GM18526 (cell line): ENCODE data around the gene PDLIM3.

Experiments
- POLR2A ChIP-seq: IDR thresholded peaks from 3 replicates; pipeline ENCODE4 v1.6.1; 2011; ENCODE audit not compliant: insufficient read length; ENCODE audit errors: extremely low read depth

Gene PDLIM3

DNA sequence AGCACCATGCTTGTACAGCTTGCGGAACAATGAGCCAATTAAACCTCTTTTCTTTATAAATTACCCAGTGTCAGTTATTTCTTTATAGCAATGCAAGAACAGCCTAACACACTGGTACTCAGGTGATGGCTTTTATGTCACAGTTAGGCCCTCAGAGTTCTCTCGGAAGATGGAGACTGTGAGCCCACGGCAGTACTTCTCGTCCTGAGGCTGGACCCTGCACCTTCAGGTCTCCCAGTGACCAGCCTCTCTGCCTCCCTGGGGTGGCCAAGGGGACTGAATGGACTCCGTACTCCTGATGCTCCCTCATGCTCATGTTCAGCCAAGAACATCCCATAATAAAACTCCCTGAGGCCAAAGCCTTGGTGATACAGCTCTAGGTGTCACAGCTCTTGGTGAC is 25.0 kb upstream of the PDLIM3 start:
- no peak for TF ChIP-seq POLR2A

DNA sequence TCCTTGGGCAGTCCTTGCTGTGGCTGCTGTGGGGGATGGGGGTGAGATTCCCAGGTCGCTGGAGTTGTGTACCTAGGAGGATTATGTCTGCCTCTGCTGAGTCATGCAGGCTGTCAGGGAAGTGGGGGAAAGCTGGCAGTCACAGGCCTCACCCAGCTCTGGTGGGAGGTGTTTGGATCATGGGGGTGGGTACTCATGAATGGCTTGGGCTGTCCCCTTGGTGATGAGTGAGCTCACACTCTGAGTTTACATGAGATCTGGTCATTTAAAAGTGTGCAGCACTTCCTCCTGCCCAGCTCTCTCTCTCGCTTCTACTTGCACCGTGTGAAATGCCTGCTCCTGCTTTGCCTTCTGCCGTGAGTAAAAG is 24.6 kb upstream of the PDLIM3 start:
- no peak for TF ChIP-seq POLR2A

DNA sequence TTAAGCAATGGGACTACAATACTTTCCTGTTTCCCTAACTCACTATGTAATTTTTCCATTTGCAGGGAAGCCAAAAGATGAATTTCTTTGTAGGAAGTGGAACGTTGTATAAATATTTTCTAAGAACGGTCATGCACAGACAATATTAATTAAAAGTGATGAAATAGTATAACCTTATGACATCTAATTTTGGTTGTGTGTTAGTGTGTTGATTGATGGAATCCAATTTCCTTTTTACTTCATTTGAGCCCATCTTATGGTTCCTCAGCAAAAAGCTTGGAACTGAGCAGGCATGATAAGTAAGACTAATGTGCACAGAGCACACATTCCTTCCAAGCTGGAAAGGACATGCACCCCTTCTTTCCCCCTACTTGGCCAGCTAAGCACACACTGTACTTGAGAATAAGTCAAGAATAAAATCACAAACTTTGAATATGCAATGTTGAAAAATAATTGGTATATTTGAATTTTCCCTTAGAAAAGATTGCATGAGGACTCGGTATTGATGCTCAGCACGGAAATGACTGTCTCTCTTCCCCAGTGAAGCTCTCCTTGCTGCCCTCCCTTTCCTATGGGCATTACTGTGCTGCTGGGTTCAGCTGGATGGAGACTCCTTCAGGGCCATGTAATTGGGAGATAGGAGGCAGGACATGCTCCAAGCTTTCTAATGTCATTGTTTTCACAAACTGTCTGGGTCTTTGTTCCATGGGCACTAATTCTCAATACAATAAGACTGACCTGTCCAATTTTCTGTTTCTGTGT is 19.2 kb upstream of the PDLIM3 start:
- no peak for TF ChIP-seq POLR2A

DNA sequence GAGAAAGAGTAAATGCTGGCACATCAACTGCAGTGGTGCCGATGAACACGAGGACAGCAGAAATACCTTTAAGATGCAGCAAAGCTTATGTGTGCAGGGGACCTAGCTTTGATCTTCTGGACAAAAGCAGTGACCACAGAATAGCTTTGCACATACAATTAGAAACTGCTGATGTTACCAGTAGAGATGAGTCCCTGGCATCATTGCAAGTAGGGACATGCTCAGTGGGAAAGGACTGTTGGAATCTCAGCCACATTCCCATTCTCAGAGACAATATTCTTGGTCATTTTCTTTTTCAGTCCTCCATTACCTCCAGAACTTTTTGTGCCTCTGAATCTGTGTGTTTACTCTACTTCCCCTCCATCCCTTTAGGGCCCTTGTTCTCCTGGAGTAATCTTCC is 16.9 kb upstream of the PDLIM3 start:
- TF ChIP-seq POLR2A = no peak

DNA sequence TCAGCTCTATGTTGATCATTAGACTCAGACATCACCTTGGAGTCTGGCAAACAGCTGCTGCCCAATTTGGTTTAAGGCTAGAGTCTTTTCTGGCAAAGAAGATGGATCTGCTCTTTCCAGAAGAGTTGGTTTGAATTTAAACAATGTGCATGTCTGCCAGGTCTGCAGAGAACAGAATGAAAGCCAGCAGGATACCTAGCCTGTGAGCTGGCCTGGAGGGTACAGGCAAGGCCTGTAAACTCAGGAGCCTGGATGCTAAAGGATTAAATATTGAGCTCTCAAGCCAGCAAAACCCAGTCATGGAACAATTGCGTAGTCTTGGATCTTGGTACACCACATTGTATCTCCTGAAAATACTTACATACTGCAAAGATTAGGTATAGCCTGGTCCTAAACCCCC is 15.6 kb upstream of the PDLIM3 start:
- TF ChIP-seq POLR2A = no peak

DNA sequence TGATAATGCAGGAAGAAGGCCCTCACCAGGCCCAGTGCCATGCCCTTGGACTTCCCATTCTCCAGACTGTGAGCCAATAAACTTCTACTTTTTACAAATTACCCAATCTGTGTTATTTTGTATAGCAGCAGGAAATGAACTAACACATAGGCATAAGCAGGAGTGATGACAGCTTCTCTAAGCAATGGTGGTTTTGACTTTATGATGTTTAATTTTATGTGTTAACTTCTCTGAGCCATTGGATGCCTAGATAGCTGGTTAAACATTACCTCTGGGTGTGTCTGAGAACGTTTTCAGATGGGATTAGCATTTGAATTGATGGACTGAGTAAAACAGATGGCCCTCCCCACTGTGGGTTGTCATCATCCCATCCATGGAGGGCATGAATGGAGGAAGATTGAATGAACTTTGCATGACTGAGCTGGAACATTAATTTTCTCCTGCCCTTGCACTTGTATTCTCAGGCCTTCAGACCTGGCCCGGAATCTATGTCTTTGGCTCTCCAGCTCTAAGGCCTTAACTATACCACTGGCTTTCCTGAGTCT is 13.9 kb upstream of the PDLIM3 start:
- no peak for TF ChIP-seq POLR2A

DNA sequence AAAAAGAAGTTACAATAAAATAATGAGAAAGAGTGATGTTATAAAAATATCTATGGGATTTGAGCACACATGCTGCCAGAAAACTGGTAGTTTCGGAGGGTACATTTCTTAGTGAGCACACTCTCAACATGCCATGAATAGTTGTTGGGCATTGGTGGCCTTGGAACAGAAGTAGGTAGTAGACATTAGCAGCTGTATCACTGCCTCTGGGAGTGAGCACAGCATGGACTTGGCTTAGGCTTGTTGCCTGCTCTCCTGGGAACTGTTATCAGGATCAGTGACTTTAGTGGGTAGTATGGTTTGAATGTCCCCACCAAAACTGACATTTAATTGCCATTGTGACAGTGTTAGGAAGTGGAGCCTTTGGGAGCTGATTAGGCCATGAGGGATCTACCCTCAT is 13.3 kb upstream of the PDLIM3 start:
- TF ChIP-seq POLR2A = no peak

DNA sequence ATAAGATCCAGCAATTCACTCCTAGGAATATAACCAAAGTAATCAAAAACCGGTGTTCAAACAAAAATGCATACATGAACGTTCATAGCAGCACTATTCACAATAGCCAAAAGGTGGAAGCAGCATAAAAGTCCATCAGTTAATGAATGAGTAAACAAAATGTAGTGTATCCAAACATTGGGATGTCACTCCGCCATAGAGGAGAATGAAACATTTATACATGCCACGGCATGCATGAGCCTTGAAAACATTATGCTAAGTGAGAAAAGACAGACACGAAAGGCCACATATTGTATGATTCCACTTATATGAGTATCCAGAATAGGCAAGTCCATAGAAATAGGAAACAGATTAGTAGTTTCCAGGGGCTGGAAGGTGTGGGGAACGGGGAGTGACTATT is 11.0 kb upstream of the PDLIM3 start:
- TF ChIP-seq POLR2A = no peak

DNA sequence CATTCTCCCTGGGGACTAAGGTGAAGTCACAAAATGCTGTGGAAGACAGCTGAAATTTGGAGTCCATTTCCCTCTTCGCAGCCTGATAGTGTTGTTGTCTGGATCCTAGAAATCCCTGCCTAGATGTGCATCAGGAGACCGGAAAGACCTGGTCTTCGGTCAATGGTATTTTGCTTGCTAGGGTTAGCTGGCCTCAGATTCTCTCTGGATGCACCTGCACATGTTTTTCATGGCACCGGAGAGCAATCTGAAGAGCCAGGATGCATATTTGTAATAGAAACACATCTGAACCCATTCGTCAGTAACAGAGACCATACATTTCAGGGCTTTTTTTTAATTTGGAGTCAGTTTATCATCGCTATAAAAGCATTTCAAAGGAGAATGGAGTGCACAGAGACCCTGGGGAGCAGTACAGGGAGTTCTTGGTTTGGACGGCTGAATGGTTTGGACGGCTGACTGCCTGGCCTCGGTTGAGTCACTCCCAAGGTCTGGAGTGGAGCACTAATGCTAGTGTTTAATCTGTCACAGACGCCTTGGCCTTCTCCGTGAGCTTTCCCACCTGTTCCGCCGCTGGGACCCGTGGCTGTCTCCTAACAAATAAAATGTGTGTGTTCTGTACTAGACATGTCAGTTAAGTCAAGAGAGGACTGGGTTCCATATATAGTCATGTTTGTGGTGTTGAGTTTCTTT is 7.5 kb upstream of the PDLIM3 start:
- no peak for TF ChIP-seq POLR2A

DNA sequence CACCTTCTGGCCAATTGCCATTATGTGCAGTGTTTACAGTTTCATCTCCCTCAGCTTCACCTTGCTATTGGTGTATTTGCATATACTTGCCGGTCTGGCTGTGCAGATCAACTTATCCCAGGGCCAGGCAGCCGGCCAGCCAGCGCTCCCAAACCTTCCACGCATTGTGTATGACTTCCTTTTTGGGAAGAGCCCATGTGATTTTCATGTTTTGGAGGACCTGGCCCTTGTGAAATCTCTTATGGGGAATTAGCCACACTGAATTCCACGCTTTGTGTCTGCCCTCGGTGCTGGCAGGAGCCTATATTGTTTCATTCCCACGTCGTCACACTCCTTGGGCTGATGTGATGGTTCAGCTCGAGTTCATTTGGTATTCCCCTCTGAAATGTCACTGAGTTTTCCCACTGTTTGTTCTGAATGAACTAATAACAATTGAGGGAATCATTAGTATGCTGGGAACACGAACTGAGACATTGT is 6.0 kb upstream of the PDLIM3 start:
- TF ChIP-seq POLR2A = no peak

DNA sequence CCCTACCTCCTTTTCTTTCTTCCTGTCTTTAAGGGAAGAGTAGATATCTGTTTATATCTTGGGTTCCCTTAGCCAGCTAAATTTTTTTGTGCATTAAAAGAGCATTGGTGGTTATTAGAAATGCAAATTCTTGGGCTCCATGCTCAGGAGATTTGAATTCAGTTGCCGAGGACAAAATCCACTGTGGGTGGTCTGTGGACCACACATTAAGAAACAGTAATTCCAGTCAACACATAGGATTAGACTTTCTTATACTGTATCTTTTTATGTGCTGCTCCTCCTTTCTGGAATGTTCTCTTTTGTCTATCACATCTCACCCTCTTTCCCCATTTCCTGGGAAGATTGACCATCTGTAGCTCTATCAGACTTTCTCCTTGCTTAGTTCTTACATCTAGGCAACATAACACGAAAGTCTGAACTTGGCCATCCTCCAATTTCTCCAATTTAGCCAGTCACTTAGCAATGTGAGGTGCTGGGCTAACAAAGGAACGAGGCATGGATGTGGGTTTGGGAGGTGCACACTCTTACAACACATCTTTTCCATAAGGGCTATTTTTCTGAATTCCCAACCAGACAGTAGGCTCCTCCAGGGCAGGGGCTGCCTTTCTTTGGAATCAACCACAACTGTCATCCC is 5.3 kb upstream of the PDLIM3 start:
- no peak for TF ChIP-seq POLR2A

DNA sequence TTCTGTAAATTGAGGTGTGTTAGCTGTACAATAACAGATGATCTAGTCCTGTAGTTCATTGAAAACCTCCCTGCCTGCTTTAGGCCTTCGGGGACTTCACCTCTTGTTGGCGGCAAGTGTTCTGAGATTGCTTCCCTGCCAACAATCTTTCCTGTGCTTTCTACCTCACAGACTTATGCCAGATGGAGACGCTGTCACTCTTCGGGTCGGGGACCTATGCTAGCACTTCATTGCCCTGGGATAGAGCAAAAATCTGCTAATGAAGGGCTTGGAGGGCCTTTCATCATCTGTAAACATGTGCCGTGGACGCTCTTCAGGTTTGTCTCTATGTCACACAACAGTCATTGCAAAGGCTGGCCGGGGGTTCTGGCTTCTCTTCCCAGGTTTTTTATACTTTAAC is 4.7 kb upstream of the PDLIM3 start:
- TF ChIP-seq POLR2A = no peak

DNA sequence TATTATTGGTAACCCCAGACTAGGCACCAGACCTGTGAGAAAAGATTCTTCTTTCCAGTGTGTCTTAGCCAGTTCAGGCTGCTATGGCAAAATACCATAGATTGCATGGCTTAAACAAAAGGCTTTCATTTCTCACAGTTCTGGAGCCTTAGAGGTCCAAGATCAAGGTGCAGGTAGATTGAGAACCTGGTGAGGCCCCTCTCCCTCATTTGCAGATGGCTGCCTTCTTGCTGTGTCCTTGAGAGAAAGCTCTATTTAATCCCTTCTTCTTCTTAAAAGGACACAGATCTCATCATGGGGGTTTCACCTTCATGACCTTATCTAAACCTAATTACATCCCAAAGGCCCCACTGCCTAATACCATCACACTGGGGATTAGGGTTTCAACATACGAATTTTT is 3.5 kb upstream of the PDLIM3 start:
- no peak for TF ChIP-seq POLR2A

DNA sequence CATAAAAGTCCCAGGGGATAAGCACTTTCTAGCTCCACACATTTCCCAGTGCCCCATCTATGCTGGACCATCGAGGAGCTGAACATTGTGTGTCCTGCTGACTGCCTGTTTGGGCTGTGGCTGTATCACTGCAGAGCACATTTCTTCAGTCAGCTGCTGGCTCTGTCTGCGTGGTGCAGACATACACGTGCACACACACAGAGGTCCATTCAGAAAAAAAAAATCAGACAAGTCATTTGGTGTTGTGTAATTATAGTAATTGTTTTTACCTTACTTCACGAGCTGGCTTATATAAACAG is 1.1 kb upstream of the PDLIM3 start:
- no peak for TF ChIP-seq POLR2A

DNA sequence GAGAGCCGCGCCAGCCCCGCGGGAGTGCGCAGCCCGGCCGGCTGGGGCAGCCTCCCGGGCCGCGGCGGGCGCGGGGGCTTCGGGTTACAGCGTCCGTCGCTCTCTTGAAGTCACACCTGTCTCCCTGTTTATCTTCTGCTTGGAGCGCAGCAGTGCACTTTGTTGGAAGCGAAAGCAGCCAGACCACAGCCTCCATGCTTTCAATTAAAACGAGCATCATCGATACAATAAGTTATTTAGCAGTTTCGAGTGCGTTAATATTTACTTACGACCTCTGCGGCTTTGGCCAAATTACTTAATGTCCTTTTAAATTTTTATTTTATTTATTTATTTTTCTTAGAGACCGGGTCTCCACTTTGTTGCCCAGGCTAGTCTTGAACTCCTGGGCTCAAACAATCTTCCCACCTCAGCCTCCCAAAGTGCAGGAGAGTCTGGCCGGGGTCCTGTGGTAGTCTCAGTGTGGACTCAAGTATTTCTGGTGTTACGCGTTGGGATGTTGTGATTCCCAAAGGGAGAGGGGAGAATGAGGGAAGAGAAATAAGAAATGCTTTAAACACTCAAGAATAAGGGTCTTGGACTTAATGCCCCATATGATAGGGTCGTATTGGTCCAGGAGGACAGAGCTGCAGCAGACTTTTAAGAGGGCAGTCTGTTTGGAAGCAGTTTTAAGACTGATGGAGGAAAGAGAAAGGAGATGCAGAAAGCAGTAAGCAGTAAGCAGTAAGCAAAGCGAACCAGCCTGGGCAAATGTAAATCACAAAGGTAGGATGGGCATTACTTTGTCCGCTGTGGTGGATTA is 504 bp upstream of the PDLIM3 start:
- no peak for TF ChIP-seq POLR2A
